GM18499 (cell line): ENCODE measurements around the gene RASD1.

Experiments
- ATAC-seq: cut with Tn5 transposase; IDR thresholded peaks from one replicate; pipeline ENCODE4 v1.9.1; 2021; ENCODE audit warnings: moderate number of reproducible peaks; ENCODE audit not compliant: insufficient read depth, unreplicated experiment

RASD1 gene

GRCh38 chr17:17453088-17453487 is 43.1 kb downstream of the RASD1 start:
- no peak for ATAC-seq

DNA sequence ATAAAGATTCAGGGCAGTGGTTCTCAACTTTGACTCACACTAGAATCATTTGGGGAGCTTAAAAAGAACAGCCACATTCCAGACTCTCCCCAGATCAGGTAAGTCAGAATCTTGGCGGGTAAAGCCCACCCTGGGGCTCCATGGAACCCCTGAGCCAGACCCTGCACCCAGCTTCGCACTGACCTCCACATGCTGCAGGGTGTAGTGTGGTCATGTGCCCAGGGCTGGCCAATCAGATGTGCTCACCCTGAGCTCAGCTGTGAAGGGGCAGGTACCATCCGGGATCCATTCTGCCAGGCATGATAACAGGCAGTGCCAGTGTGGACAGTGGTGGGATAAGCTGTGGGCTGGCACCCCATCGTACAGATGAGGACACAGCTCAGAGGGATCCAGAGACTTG is 47.5 kb downstream of the RASD1 start:
- ATAC-seq, result no peak

GRCh38 chr17:17448076-17448475 is 48.1 kb downstream of the RASD1 start:
- ATAC-seq, result no peak

- ATAC-seq, result no peak
Measured at GRCh38 chr17:17447264-17447663, 48.9 kb downstream of the RASD1 start.

DNA sequence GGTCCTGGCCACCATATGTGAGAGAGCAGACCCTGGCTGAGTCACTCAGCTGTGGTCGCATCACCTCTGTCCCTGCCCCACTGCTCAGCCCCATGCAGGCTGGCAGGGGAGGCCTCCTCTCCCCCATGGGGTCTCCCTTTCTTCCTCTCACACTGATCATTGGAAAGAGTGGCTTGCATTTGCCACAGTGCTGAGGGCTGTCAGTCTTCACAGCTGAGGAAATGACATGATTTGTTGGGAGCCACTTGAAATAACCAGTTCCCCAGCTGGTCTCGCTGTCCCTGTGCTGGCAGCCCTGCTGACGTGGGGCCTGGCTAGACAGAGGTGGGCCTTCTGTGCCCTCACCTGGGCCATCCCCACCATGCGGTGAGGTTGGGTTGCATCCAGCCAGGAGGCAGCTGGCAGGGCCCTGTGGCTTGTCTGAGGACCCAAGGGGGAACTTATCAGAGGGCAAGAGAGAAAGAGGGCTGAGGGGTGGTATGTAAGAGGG is 49.5 kb downstream of the RASD1 start:
- ATAC-seq, result no peak

- no peak for ATAC-seq
Measured at GRCh38 chr17:17445925-17446665, 50.1 kb downstream of the RASD1 start.

- no peak for ATAC-seq
Measured at GRCh38 chr17:17445296-17445924, 50.8 kb downstream of the RASD1 start.
